ENCODE measurements around the gene SYNGR2. TPM values are rescaled to one million over a fixed set of nuclear protein-coding genes. Genes with fewer than 3 reads are reported as not detected.

SYNGR2 gene
- total and polyA plus RNA-seq, 2 donors (not counting 1 experiment from before 2014, with no cell fraction given) = 390 to 442 TPM

- ATAC-seq (ENCODE audit: low read depth) (no peak), DNase-seq (no peak)
- Mint-ChIP-seq H3K4me1 (peaks cover 30% of the 10 kb centered on the region), H3K27ac (no peak overlapping the region), H3K27me3 (no peaks in the 10 kb centered on the region), H3K9me3 (ENCODE audit: insufficient read depth) (no peaks in the 10 kb centered on the region), H3K4me3 (no peak overlapping the region)
- Histone ChIP-seq H3K4me1 (ENCODE audit: control insufficient read depth in 2 of 2, insufficient read depth in 2 of 2, low read length in 2 of 2) (peaks cover 22 to 30% of the 10 kb centered on the region in 2 donors), H3K79me2 (ENCODE audit: control insufficient read depth, insufficient read depth, low read length) (peaks cover 4% of the 10 kb centered on the region), H3K4me3 (ENCODE audit: control extremely low read depth in 1 of 5, extremely low read depth in 1 of 5, insufficient read depth in 1 of 5, low read depth in 2 of 5, low read length in 4 of 5) (no peak overlapping the region), H3K27ac (ENCODE audit: low read length in 2 of 2) (no peak overlapping the region), H3K36me3 (replicated peaks in 1 of 2; ENCODE audit: control extremely low read depth in 1 of 2, control insufficient read depth in 1 of 2, extremely low read depth in 1 of 2, insufficient read depth in 2 of 2, low read length in 1 of 2) (no peaks in the 10 kb centered on the region), H4K20me1 (ENCODE audit: control insufficient read depth, insufficient read depth, low read length, poor library complexity, severe bottlenecking) (no peaks in the 10 kb centered on the region), H3K27me3 (replicated peaks in 1 of 4; ENCODE audit: control extremely low read depth in 1 of 4, control insufficient read depth in 3 of 4, insufficient read depth in 4 of 4, low read length in 3 of 4) (no peaks in the 10 kb centered on the region), H3K4me2 (replicated peaks; ENCODE audit: low read depth, low read length, poor library complexity, severe bottlenecking) (no peak overlapping the region), H2AFZ (ENCODE audit: insufficient read depth, low read depth, low read length, poor library complexity, severe bottlenecking) (no peak overlapping the region), H3K9ac (ENCODE audit: low read length) (no peak overlapping the region), H3K9me3 (ENCODE audit: control extremely low read depth in 1 of 3, control insufficient read depth in 2 of 3, insufficient read depth in 1 of 3, low read length in 2 of 3) (no peaks in the 10 kb centered on the region)
- 95% methylated on average over 9 of the region's 12 CpGs for WGBS (ENCODE audit: insufficient coverage)
- TF ChIP-seq EZH2 (IDR thresholded peaks at IDR 0.05; ENCODE audit: borderline replicate concordance, insufficient read depth, low read depth, low read length, poor library complexity, severe bottlenecking) (no peak), CTCF (IDR thresholded peaks at IDR 0.05) (no peak)
- intact Hi-C loops (cut with micrococcal nuclease) = no loop called here
- ChIA-PET POLR2A (interaction anchor here (19.6 kb wide), 1 partner anchor 49 kb away, joined by 432 read pairs; the partner anchor contains the start of genes TMC6 and TMC8), CTCF (interaction anchor here (0.9 to 19.2 kb wide), 4 partner anchors 9 to 71 kb away, joined by 3 to 357 read pairs (median 5); no protein-coding TSS in a partner anchor)
Observed at GRCh38 chr17:78183916-78184315, 15.5 kb downstream of the SYNGR2 start.

- WGBS (ENCODE audit: insufficient coverage) = 94% methylated on average over 9 of the region's 10 CpGs
- DNase-seq = no peak
- Histone ChIP-seq H2AFZ (ENCODE audit: insufficient read depth, low read depth, low read length, poor library complexity, severe bottlenecking) (no peak overlapping the region), H3K4me1 (ENCODE audit: control insufficient read depth in 2 of 2, insufficient read depth in 2 of 2, low read length in 2 of 2) (peaks cover 22 to 30% of the 10 kb centered on the region in 2 donors), H3K27ac (ENCODE audit: low read length in 2 of 2) (no peak overlapping the region), H3K9ac (ENCODE audit: low read length) (no peak overlapping the region), H3K4me3 (ENCODE audit: control extremely low read depth in 1 of 5, extremely low read depth in 1 of 5, insufficient read depth in 1 of 5, low read depth in 2 of 5, low read length in 4 of 5) (no peak overlapping the region), H4K20me1 (ENCODE audit: control insufficient read depth, insufficient read depth, low read length, poor library complexity, severe bottlenecking) (no peaks in the 10 kb centered on the region), H3K9me3 (ENCODE audit: control extremely low read depth in 1 of 3, control insufficient read depth in 2 of 3, insufficient read depth in 1 of 3, low read length in 2 of 3) (no peaks in the 10 kb centered on the region), H3K36me3 (replicated peaks in 1 of 2; ENCODE audit: control extremely low read depth in 1 of 2, control insufficient read depth in 1 of 2, extremely low read depth in 1 of 2, insufficient read depth in 2 of 2, low read length in 1 of 2) (no peaks in the 10 kb centered on the region), H3K4me2 (replicated peaks; ENCODE audit: low read depth, low read length, poor library complexity, severe bottlenecking) (no peak overlapping the region), H3K27me3 (replicated peaks in 1 of 4; ENCODE audit: control extremely low read depth in 1 of 4, control insufficient read depth in 3 of 4, insufficient read depth in 4 of 4, low read length in 3 of 4) (no peaks in the 10 kb centered on the region), H3K79me2 (ENCODE audit: control insufficient read depth, insufficient read depth, low read length) (peaks cover 3% of the 10 kb centered on the region)
- H3K27me3 Mint-ChIP-seq = no peaks in the 10 kb centered on the region
- TF ChIP-seq EZH2 (IDR thresholded peaks at IDR 0.05; ENCODE audit: borderline replicate concordance, insufficient read depth, low read depth, low read length, poor library complexity, severe bottlenecking) (no peak), CTCF (IDR thresholded peaks at IDR 0.05) (no peak)
- no peaks in the 10 kb centered on the region for H3K9me3 Mint-ChIP-seq (ENCODE audit: insufficient read depth)
- ATAC-seq (ENCODE audit: low read depth) = no peak
- peaks cover 27% of the 10 kb centered on the region for H3K4me1 Mint-ChIP-seq
- no peak overlapping the region for H3K4me3 Mint-ChIP-seq
- intact Hi-C loops (cut with micrococcal nuclease) = no loop called here
- H3K27ac Mint-ChIP-seq = no peak overlapping the region
- POLR2A ChIA-PET = interaction anchor here (19.6 kb wide), 1 partner anchor 50 kb away, joined by 432 read pairs; the partner anchor contains the start of genes TMC6 and TMC8
- CTCF ChIA-PET = interaction anchor here (1.0 to 19.2 kb wide), 3 partner anchors 9 to 71 kb away, joined by 4 to 357 read pairs (median 6); no protein-coding TSS in a partner anchor
Observed at GRCh38 chr17:78184351-78184750, 16.0 kb downstream of the SYNGR2 start.

All from B cell (primary cell).